CD14-positive monocyte (primary cell): ENCODE measurements around the gene ANTXR2. TPM values are rescaled to one million over a fixed set of nuclear protein-coding genes. Genes with fewer than 3 reads are reported as not detected.
A peak's percentile ranks its signal among the peaks of the same experiment; 100 is the strongest.

Experiments
- DNase-seq, 3 donors: peaks; one replicate each; pipeline ENCODE4 v3.0.0-alpha.2; 2011 to 2022
- H2AFZ ChIP-seq: 2 replicates; pipeline ENCODE4 v1.6.0; 2012; ENCODE audit warnings: mild to moderate bottlenecking, low read depth, low read length, inconsistent platforms; ENCODE audit not compliant: insufficient read depth, poor library complexity, severe bottlenecking
- H3K27ac ChIP-seq, 2 donors: 1 replicate in 1 of 2; 2 replicates in 1 of 2; pipeline ENCODE4 v1.5.1; 2012 to 2013; ENCODE audit warnings: low read length in 2 of 2, control low read depth in 1 of 2, inconsistent platforms in 1 of 2, low read depth in 1 of 2, mild to moderate bottlenecking in 1 of 2
- H3K27me3 ChIP-seq, 2 donors: one replicate each; pipeline versions ENCODE4 v1.6.0 to v1.6.1; 2011 to 2013; ENCODE audit warnings: low read length in 2 of 2; ENCODE audit not compliant: control insufficient read depth in 2 of 2, insufficient read depth in 2 of 2
- H3K36me3 ChIP-seq, 2 donors: replicated peaks in 1 of 2; 1 replicate in 1 of 2; 2 replicates in 1 of 2; pipeline versions ENCODE4 v1.5.1 to v1.6.1; 2012 to 2013; ENCODE audit warnings: low read length in 2 of 2, control low read depth in 1 of 2, inconsistent platforms in 1 of 2, mild to moderate bottlenecking in 1 of 2; ENCODE audit not compliant: insufficient read depth in 2 of 2, control insufficient read depth in 1 of 2
- H3K4me1 ChIP-seq, 2 donors: 1 replicate in 1 of 2; 2 replicates in 1 of 2; pipeline versions ENCODE4 v1.5.1 to v1.6.1; 2012 to 2013; ENCODE audit warnings: low read length in 2 of 2, control low read depth in 1 of 2, inconsistent platforms in 1 of 2, mild to moderate bottlenecking in 1 of 2, moderate library complexity in 1 of 2; ENCODE audit not compliant: insufficient read depth in 2 of 2, control insufficient read depth in 1 of 2
- H3K4me2 ChIP-seq: replicated peaks from 2 replicates; pipeline ENCODE3; 2012; ENCODE audit warnings: low read length, moderate library complexity, mild to moderate bottlenecking; ENCODE audit not compliant: poor library complexity, severe bottlenecking; ENCODE audit errors: extremely low read depth
- H3K4me3 ChIP-seq, 3 experiments: fragments of 200-600 bp in 1 of 3; sonication (generic) in 1 of 3; replicated peaks in 1 of 3; 1 replicate in 2 of 3; 2 replicates in 1 of 3; pipeline ENCODE4 v1.5.1; 2011 to 2013; ENCODE audit warnings: low read length in 3 of 3, mild to moderate bottlenecking in 3 of 3, control low read depth in 2 of 3, low read depth in 2 of 3, inconsistent platforms in 1 of 3, moderate library complexity in 1 of 3
- H3K79me2 ChIP-seq: 2 replicates; pipeline ENCODE4 v1.6.0; 2012; ENCODE audit warnings: mild to moderate bottlenecking, control low read depth, inconsistent platforms, low read length, moderate library complexity; ENCODE audit not compliant: insufficient read depth
- H3K9ac ChIP-seq: 2 replicates; pipeline ENCODE4 v1.6.0; 2017; ENCODE audit warnings: low read length, mild to moderate bottlenecking; ENCODE audit not compliant: insufficient read depth, poor library complexity, severe bottlenecking
- H3K9me3 ChIP-seq, 2 donors: replicated peaks in 1 of 2; 1 replicate in 1 of 2; 2 replicates in 1 of 2; pipeline versions ENCODE4 v1.5.1 to v1.6.1; 2012 to 2013; ENCODE audit warnings: low read length in 2 of 2, control low read depth in 1 of 2; ENCODE audit not compliant: control insufficient read depth in 1 of 2, insufficient read depth in 1 of 2
- H4K20me1 ChIP-seq: 2 replicates; pipeline ENCODE4 v1.6.0; 2012; ENCODE audit warnings: mild to moderate bottlenecking, low read length, control low read depth, moderate library complexity; ENCODE audit not compliant: insufficient read depth
- H3K27ac Mint-ChIP-seq, 7 donors: one replicate each; pipeline ENCODE4 v1.8.0; 2020; ENCODE audit warnings: mild to moderate bottlenecking in 7 of 7, mixed read lengths in 7 of 7, moderate library complexity in 6 of 7, inconsistent platforms in 2 of 7
- H3K27me3 Mint-ChIP-seq, 3 donors: one replicate each; pipeline ENCODE4 v1.8.0; 2021 to 2022; ENCODE audit warnings: low read depth in 3 of 3, mild to moderate bottlenecking in 3 of 3, mixed read lengths in 3 of 3, moderate library complexity in 3 of 3, inconsistent platforms in 1 of 3
- H3K36me3 Mint-ChIP-seq, 2 donors: one replicate each; pipeline ENCODE4 v1.8.0; 2020; ENCODE audit warnings: mixed read lengths in 2 of 2, inconsistent platforms in 1 of 2, mild to moderate bottlenecking in 1 of 2
- H3K4me1 Mint-ChIP-seq: one replicate; pipeline ENCODE4 v1.8.0; 2020; ENCODE audit warnings: mild to moderate bottlenecking, mixed read lengths
- H3K4me3 Mint-ChIP-seq, 2 donors: one replicate each; pipeline ENCODE4 v1.8.0; 2020; ENCODE audit warnings: mild to moderate bottlenecking in 2 of 2, mixed read lengths in 2 of 2, moderate library complexity in 1 of 2
- H3K9me3 Mint-ChIP-seq, 7 donors: one replicate each; pipeline ENCODE4 v1.8.0; 2020 to 2022; ENCODE audit warnings: mixed read lengths in 7 of 7, mild to moderate bottlenecking in 6 of 7, moderate library complexity in 6 of 7, inconsistent platforms in 2 of 7
- WGBS: methylation state at CpG from one replicate; pipeline ENCODE4 v1.1.5; 2013; ENCODE audit warnings: missing lambda C conversion rate; ENCODE audit not compliant: insufficient coverage; 5-methylcytosine and 5-hydroxymethylcytosine counted together
- intact Hi-C, 2 donors: fragments of 100-400 bp; cut with micrococcal nuclease; formaldehyde crosslinking; loops; one replicate each; pipeline versions ENCODE4 v1.15.0 to v1.15.1; 2023
- polyA plus RNA-seq, 3 donors: library from polyadenylated mRNA; depleted of rRNA in 1 of 3; unstranded in 2 of 3; stranded (reverse) in 1 of 3; fragments of 300-500 nt in 2 of 3; fragments of >200 nt in 1 of 3; fragmentation: Illumina TruSeq in 2 of 3; gene quantifications; 1 replicate in 2 of 3; 2 replicates in 1 of 3; pipeline ENCODE4 v1.2.3, GENCODE V29; 2012 to 2021
- TF ChIP-seq, protein P1 (sequence below): fragments of 200-600 bp; IDR thresholded peaks from one replicate; pipeline ENCODE4 v1.8.0; 2022; ENCODE audit warnings: antibody characterized with exemption, mild to moderate bottlenecking

The ANTXR2 gene
- polyA plus RNA-seq, 3 donors = 15.4 to 69.6 (median 59.2) TPM

DNA sequence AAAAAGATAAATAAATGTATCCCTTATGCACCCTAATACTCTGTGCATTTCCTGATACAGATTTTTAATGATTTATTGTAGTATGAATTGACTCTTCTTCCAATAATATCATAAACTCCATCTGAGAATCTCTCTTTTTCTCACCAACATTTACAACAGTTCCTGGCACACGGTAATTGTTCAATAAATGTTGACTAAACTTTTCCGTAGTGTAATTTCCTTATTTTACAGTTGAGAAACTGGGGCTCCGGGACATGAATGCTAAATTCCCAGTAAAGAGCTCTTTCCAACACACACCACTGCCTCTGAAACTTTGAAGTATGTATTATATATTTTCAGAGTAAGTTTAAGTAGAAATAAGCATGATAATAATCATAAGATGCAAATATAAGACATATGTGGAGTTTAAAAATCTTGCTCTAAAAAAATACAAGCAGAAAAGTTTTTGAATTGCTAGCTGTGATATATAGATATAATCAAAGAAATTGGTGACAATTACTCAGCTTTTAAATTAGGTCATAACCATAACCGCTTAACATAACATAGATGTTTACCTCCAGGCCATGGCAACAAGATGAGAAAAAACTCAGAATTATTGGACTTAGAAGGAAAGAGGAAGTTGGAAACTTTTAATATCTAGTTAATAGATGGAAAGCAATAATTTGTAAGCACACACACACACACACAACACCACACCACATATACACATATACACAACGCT is 28.2 kb upstream of the ANTXR2 start:
- H3K4me1 Mint-ChIP-seq = peaks cover 28% of the 10 kb centered on the region
- intact Hi-C loops = no loop called here
- H3K27ac Mint-ChIP-seq = peak overlapping the region; percentile 37 to 89 (median 65)
- TF ChIP-seq, protein P1, sequence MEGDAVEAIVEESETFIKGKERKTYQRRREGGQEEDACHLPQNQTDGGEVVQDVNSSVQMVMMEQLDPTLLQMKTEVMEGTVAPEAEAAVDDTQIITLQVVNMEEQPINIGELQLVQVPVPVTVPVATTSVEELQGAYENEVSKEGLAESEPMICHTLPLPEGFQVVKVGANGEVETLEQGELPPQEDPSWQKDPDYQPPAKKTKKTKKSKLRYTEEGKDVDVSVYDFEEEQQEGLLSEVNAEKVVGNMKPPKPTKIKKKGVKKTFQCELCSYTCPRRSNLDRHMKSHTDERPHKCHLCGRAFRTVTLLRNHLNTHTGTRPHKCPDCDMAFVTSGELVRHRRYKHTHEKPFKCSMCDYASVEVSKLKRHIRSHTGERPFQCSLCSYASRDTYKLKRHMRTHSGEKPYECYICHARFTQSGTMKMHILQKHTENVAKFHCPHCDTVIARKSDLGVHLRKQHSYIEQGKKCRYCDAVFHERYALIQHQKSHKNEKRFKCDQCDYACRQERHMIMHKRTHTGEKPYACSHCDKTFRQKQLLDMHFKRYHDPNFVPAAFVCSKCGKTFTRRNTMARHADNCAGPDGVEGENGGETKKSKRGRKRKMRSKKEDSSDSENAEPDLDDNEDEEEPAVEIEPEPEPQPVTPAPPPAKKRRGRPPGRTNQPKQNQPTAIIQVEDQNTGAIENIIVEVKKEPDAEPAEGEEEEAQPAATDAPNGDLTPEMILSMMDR = no peak
- Histone ChIP-seq H3K79me2 (no peaks in the 10 kb centered on the region), H3K9ac (no peak overlapping the region), H3K36me3 (no peaks in the 10 kb centered on the region), H3K4me3 (no peak overlapping the region), H3K27ac (peak overlapping the region in 1 of 2 donors; percentile 39), H3K4me2 (peak overlapping the region; percentile 6), H3K4me1 (peaks cover 10 to 19% of the 10 kb centered on the region in 2 donors), H4K20me1 (no peaks in the 10 kb centered on the region), H3K27me3 (no peaks in the 10 kb centered on the region), H2AFZ (no peak overlapping the region), H3K9me3 (no peaks in the 10 kb centered on the region)
- no peaks in the 10 kb centered on the region for H3K36me3 Mint-ChIP-seq
- no CpG with 5 or more reads among the region's 5 CpGs for whole genome bisulfite sequencing
- peaks cover 0 to 4% (median 1%) of the 10 kb centered on the region in 3 donors for H3K27me3 Mint-ChIP-seq
- H3K9me3 Mint-ChIP-seq = peaks cover 0 to 7% (median 2%) of the 10 kb centered on the region in 7 donors
- DNase-seq = peak; percentile 49 to 61 (median 53)
- no peak overlapping the region for H3K4me3 Mint-ChIP-seq

DNA sequence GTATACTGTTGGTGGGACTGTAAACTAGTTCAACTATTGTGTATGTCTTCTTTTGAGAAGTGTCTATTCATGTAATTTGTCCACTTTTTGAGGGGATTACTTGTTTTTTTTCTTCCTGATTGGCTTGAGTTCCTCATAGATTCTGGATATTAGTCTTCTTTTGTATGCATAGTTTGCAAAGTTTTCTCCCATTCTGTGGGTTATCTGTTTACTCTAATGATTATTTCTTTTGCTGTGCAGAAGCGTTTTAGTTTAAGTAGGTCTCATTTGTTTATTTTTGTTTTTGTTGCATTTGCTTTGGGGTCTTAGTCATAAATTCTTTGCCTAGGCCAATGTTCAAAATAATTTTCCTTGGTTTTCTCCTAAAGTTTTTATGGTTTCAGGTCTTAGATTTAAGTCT is 26.6 kb upstream of the ANTXR2 start:
- Mint-ChIP-seq H3K27me3 (peaks cover 0 to 4% (median under 1%) of the 10 kb centered on the region in 3 donors), H3K4me3 (no peak overlapping the region), H3K9me3 (peaks cover 0 to 7% (median 2%) of the 10 kb centered on the region in 7 donors), H3K4me1 (peaks cover 25% of the 10 kb centered on the region), H3K36me3 (no peaks in the 10 kb centered on the region), H3K27ac (no peak overlapping the region)
- Histone ChIP-seq H3K27ac (no peak overlapping the region), H3K4me3 (no peak overlapping the region), H3K4me2 (no peak overlapping the region), H3K9me3 (no peaks in the 10 kb centered on the region), H3K36me3 (no peaks in the 10 kb centered on the region), H3K27me3 (no peaks in the 10 kb centered on the region), H2AFZ (no peak overlapping the region), H3K9ac (no peak overlapping the region), H4K20me1 (no peaks in the 10 kb centered on the region), H3K79me2 (no peaks in the 10 kb centered on the region), H3K4me1 (peaks cover 10 to 19% of the 10 kb centered on the region in 2 donors)
- 100% methylated on average over 1 of the region's 1 CpG for WGBS
- TF ChIP-seq, protein P1 = no peak
- intact Hi-C loops = no loop called here
- DNase-seq = no peak
